GM19025 (cell line): ENCODE results near the gene PPARG.
"Not testable (repeated sequence)": the region's sequence is repeated elsewhere in the genome, so short reads cannot be mapped to it uniquely, and the experiment has no call there.

Source experiments
- ATAC-seq: cut with Tn5 transposase; IDR thresholded peaks from one replicate; pipeline ENCODE4 v1.9.1; 2021; ENCODE audit warnings: mild to moderate bottlenecking, low read depth, moderate library complexity; ENCODE audit not compliant: unreplicated experiment

The PPARG gene

GRCh38 chr3:12370758-12371157 is 81.9 kb downstream of the PPARG start:
- no peak for ATAC-seq

GRCh38 chr3:12371525-12372140 is 82.8 kb downstream of the PPARG start:
- no peak for ATAC-seq

- no peak for ATAC-seq
Measured at GRCh38 chr3:12372741-12373280, 83.9 kb downstream of the PPARG start.

- ATAC-seq, result no peak
Measured at GRCh38 chr3:12375572-12375971, 86.7 kb downstream of the PPARG start.

GRCh38 chr3:12379640-12380429 is 91.0 kb downstream of the PPARG start:
- ATAC-seq, result no peak

- no peak for ATAC-seq
Measured at GRCh38 chr3:12380461-12380860, 91.6 kb downstream of the PPARG start.

- ATAC-seq, result no peak
Measured at GRCh38 chr3:12381199-12381598, 92.3 kb downstream of the PPARG start.

GRCh38 chr3:12383218-12383617 is 94.3 kb downstream of the PPARG start:
- no peak for ATAC-seq

GRCh38 chr3:12384451-12385233 is 95.8 kb downstream of the PPARG start:
- no peak for ATAC-seq

GRCh38 chr3:12386514-12387291 is 97.8 kb downstream of the PPARG start:
- ATAC-seq, result not testable (repeated sequence)

GRCh38 chr3:12388185-12388584 is 99.3 kb downstream of the PPARG start:
- no peak for ATAC-seq

GRCh38 chr3:12392101-12392878 is 103.4 kb downstream of the PPARG start:
- ATAC-seq, result no peak

GRCh38 chr3:12393894-12394293 is 105.0 kb downstream of the PPARG start:
- ATAC-seq, result no peak

- peak; percentile 4 for ATAC-seq
Measured at GRCh38 chr3:12394569-12395271, 105.8 kb downstream of the PPARG start.

- ATAC-seq, result peak; percentile 93
Measured at GRCh38 chr3:12395349-12396012, 106.6 kb downstream of the PPARG start.

GRCh38 chr3:12396471-12396870 is 107.6 kb downstream of the PPARG start:
- ATAC-seq, result no peak

GRCh38 chr3:12399226-12399625 is 110.4 kb downstream of the PPARG start:
- no peak for ATAC-seq

- ATAC-seq, result no peak
Measured at GRCh38 chr3:12400616-12401194, 111.8 kb downstream of the PPARG start.
